Measurements from ENCODE around the gene VAT1.
A peak's percentile ranks its signal among the peaks of the same experiment; 100 is the strongest.

VAT1 gene

GRCh38 chr17:43027091-43028032, 5.2 kb upstream of the VAT1 start:
- no peak for DNase-seq

DNA sequence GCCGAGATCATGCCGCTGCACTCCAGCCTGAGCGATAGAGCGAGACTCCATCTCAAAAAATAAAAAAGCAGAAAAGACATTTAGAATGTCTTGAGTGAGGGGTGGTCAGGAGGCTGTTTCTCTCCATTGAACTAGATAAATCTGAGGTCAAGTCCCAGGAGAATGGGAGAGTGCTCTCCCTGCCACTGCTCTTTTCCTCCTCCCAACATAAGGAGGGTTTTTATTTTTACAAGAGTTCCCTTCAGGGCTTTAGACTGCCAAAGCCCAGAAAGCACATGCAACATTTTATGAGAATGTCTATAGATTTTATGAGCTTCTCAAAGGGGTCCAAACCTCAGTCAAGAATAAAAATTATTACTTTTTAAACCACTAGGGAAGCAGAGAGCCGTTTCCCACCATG, 4.4 kb upstream of the VAT1 start:
- DNase-seq = no peak

GRCh38 chr17:43025766-43026537, 3.8 kb upstream of the VAT1 start:
- no peak for DNase-seq

DNA sequence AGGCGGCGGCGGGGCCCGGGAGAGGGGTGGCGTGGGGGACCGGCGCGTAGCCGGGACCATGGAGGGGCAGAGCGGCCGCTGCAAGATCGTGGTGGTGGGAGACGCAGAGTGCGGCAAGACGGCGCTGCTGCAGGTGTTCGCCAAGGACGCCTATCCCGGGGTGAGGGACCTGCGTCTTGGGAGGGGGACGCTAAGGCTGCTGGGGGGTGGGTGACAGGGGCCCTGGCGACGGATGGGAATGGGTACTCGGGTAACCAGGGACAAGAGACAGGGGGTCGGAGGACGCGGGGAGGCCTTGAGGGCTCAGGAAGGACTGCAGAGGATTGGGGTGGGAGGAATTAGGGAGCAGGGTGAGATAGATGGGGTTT, 3.1 kb upstream of the VAT1 start:
- no peak for DNase-seq

- DNase-seq = peak; percentile 94
Measured at GRCh38 chr17:43024407-43025289, 2.5 kb upstream of the VAT1 start, which contains the start of gene RND2. RND2 (plus strand) TSS chr17:43025231; CDS start chr17:43025348, 117 bp downstream.

- peak; percentile 36 for DNase-seq
Measured at GRCh38 chr17:43020789-43021740, 1.1 kb downstream of the VAT1 start.

- no peak for DNase-seq
Measured at GRCh38 chr17:43020030-43020621, 2.1 kb downstream of the VAT1 start.

DNA sequence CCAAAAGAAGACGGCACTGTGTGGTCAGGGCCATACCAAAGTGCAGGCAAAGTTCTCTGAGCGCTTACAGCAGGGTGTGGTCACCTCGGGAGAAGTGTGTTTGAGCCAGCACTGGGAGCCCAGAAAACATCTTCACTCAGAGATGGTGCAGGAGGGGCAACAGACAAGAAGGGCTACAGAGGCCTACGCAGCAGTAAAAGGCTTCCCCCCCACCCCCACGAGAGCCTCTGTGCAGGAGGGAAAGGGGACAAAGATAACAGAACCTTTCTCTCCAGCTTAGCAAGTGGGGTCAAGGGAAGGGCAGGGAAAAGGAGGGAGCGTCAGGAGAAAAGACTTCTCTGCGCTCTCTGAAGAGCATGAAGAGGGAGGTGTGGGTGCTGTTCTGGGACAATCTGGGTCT, 2.8 kb downstream of the VAT1 start:
- no peak for DNase-seq

- DNase-seq = no peak
Measured at GRCh38 chr17:43018932-43019331, 3.3 kb downstream of the VAT1 start.

DNA sequence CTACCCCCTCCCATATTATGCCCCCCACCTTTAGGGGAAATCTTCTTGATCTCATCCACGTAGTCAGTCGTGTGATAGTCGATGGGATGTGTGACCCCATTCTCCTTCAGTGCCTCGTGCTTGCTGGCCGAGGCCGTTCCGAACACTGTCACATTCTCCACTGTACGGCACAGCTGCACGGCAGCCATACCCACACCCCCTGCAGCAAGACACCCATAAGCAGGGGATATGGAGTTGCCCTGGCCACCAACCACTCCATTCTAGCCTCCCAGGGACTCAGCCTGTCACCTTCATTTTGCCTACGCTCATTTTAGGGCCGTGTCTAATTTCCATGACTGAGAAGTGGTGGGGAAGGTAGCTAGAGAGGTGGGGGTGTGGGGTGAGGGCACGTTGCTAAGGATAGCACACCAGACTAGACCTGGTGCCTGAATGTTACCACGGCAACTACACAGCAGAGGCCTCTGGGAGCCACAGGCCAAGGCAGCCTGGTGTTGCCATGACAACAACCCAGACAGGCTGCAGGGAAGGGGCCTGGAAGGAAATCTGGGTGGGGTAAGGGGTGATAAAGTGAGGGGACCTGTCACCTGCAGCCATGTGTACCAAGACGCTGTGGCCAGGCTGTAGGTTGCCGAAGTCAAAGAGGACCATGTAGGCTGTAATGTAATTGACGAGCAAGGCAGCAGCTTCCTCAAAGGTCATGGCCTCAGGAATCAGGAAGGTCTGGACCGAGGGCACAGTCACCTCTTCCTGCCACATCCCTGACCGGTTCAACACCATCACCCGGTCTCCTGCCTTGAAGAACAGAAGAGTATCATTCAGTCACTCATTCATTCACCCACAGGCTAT, 4.0 kb downstream of the VAT1 start:
- DNase-seq = peak; percentile 20

GRCh38 chr17:43016216-43016615, 6.0 kb downstream of the VAT1 start:
- DNase-seq = no peak

- no peak for DNase-seq
Measured at GRCh38 chr17:43015579-43015978, 6.6 kb downstream of the VAT1 start.

DNA sequence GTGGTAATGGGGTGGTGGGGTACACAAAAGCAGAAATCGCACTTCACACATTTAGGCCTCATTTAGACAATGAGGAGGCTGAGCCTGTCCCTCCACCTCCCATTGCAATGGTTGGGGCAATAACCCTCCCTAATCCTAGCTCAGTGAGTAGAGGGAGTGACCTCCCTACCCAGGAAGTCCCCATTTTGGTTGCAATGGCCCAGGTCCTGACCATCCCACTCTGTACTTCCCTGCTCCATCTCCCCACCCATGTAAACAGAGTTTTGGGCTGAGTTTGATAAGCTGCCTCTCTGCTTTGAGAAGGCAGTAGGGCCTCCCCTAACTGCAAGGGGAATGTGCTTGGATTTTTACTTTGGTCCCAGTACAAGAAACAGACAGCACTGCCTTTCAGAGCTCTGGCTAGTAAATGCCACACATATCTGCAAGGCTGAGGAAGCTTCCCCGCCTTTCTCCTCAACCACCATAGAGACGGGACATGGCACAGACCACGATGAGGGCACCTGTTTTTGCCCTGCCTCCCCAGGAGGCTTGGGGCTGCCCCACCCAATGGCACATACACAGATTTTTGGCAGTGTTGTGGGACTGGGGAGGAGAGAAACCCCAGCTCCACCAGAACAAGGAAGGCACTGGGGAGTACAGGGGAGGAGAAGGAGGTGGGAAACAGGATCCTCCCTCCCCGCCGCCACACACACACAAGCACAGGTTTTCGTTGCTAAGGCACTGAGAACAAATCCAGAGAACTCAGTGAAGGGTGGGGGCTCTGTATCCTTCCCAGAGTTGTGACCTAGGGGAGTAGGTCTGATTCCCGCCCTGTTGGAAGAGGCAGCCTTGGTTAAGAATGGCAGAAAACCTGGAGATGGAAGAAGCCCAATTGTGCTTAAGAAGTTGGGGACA, 7.3 kb downstream of the VAT1 start:
- no peak for DNase-seq

DNA sequence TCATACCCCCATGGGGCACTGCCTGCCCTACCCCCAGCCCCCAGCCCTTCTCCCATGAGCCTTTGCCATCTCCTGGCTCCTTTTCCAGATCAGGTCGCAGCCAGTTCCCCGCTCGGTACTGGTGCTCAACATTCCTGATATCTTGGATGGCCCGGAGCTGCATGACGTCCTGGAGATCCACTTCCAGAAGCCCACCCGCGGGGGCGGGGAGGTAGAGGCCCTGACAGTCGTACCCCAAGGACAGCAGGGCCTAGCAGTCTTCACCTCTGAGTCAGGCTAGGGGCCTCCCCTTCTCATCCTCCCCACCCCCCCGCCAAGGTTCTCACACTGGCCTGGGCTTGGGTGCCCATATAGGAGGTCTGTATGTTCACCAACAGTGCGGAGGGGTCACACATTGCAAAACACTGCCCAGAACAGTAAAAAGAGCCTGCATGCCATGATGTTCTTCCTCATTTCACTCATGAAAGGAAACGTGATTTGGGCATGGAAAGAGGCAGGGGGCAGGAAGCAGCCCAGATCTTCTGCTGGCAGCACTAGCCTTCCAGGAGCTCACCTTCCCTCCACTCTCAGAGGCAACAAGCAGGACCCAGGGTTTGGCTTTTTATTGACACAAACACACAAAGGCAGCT, 8.1 kb downstream of the VAT1 start:
- DNase-seq = no peak

GRCh38 chr17:43013296-43013695, 8.9 kb downstream of the VAT1 start:
- no peak for DNase-seq

DNA sequence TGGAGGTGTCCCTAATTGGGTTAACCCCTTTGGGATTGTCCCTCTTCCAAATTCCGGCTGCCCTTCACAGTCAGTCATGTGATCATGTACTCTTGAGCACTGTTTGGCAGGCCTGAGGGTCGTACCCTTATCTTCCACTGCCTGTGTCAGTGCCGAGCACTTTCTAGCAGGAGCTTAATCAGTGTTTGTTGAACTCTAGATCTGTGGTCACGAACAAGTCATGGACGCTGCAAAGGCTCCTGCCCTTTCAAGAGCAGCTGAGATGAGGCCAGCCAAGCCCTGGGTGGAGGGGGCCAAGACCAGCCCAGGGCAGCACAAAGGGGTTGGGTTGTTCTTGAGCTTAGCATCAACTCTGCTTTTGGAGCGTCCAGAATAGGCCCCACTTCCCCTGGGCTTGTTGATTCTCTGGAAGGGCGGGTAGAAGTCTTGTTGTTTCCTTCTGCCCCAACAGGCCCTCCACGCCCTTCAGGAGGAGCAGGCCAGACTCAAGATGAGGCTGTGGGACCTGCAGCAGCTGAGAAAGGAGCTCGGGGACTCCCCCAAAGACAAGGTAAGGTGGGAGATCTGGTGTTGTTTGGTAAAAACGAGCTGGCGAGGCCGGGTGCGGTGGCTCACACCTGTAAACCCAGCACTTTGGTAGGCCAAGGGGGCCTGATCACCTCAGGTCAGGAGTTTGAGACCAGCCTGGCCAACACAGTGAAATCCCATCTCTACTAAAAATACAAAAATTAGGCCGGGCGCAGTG, 10.3 kb downstream of the VAT1 start:
- DNase-seq = no peak

GRCh38 chr17:43010667-43011308, 11.4 kb downstream of the VAT1 start:
- DNase-seq = no peak

Data from DMS79 (cell line).